Erythroblast (primary cell): Measurements from ENCODE around the gene COL13A1.

Experiments
- DNase-seq, 2 experiments: peaks; one replicate each; lab custom pipeline; 2025; lab: John Stamatoyannopoulos, UW
- GATA1 ChIP-seq: IDR thresholded peaks from 2 replicates; pipeline ENCODE4 v1.6.1; 2011; ENCODE audit warnings: low read depth, mild to moderate bottlenecking, control low read depth, low read length, moderate library complexity
- POLR2A ChIP-seq: IDR thresholded peaks from 2 replicates; pipeline ENCODE4 v1.6.1; 2011; ENCODE audit warnings: mild to moderate bottlenecking, low read length

COL13A1 gene

GRCh38 chr10:69963178-69963834, 161.6 kb downstream of the COL13A1 start:
- TF ChIP-seq GATA1 (no peak), POLR2A (no peak)
- DNase-seq: no peak

- DNase-seq: no peak
- no peak for TF ChIP-seq POLR2A
- TF ChIP-seq GATA1: no peak
These were observed 162.4 kb downstream of the COL13A1 start for GRCh38 chr10:69963835-69964710.

GRCh38 chr10:69965086-69965485, 163.4 kb downstream of the COL13A1 start:
- no peak for TF ChIP-seq GATA1
- no peak for TF ChIP-seq POLR2A
- no peak for DNase-seq

GRCh38 chr10:69965919-69966662, 164.4 kb downstream of the COL13A1 start:
- TF ChIP-seq GATA1 (no peak), POLR2A (no peak)
- DNase-seq: no peak

- no peak for DNase-seq
- no peak for TF ChIP-seq GATA1
These were observed 167.1 kb downstream of the COL13A1 start for GRCh38 chr10:69968830-69969229.

- no peak for TF ChIP-seq GATA1
- TF ChIP-seq POLR2A: no peak
- DNase-seq: no peak
These were observed 168.3 kb downstream of the COL13A1 start for GRCh38 chr10:69969977-69970376.

- no peak for TF ChIP-seq POLR2A
- no peak for DNase-seq
These were observed 171.3 kb downstream of the COL13A1 start for GRCh38 chr10:69972981-69973397.

GRCh38 chr10:69973678-69974077, 172.0 kb downstream of the COL13A1 start:
- DNase-seq: no peak
- TF ChIP-seq POLR2A: no peak

- no peak for TF ChIP-seq POLR2A
- TF ChIP-seq GATA1: no peak
- no peak for DNase-seq
These were observed 172.9 kb downstream of the COL13A1 start for GRCh38 chr10:69974551-69975155.

- DNase-seq: no peak
- TF ChIP-seq POLR2A (no peak), GATA1 (no peak)
These were observed 175.3 kb downstream of the COL13A1 start for GRCh38 chr10:69976795-69977546.

- TF ChIP-seq GATA1: no peak
- TF ChIP-seq POLR2A: no peak
- no peak for DNase-seq
These were observed 177.5 kb downstream of the COL13A1 start for GRCh38 chr10:69979174-69979573.

- no peak for DNase-seq
- TF ChIP-seq GATA1: no peak
These were observed 179.0 kb downstream of the COL13A1 start for GRCh38 chr10:69980672-69981071.

- no peak for TF ChIP-seq GATA1
- no peak for TF ChIP-seq POLR2A
- no peak for DNase-seq
These were observed 186.4 kb downstream of the COL13A1 start for GRCh38 chr10:69988094-69988493.

- no peak for DNase-seq
- TF ChIP-seq POLR2A (no peak), GATA1 (no peak)
These were observed 189.4 kb downstream of the COL13A1 start for GRCh38 chr10:69991151-69991550.
